ENCODE data around the gene LPCAT1.
A peak's percentile ranks its signal among the peaks of the same experiment; 100 is the strongest.

Gene LPCAT1

DNA sequence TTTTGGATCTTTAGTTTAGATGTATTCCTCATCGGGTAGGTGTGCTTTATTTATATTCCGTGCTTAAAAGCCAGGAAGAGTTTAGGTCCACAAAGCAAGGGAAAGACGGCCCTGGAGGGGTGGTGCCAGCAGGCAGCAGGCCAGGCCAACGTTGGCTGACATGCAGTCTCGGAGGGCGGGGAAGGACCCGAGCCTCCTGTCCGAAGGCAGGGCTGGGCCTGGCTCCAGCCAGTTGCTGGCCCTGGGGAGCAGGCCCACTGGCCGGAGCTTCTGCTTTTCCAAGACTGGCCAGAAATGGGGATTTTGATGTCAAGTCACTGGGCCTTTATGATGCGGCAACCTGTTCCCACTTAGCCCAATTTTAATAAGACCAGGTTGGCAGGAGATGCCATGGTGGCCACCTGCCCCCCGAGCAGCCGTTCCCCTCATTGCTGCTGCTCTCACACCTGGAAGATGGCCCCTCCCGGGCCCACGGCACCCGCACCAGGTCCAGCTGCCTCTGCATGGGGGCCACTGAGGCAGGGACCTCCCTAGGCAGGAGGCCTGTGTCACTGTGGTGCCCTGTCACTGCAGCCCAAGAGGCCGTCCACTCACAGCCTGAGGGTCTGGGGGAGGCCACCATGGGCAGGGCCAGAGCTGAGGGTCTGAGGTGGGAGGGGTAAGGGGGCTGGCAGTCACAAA is 23.2 kb downstream of the LPCAT1 start:
- H3K9me3 Mint-ChIP-seq: no peaks in the 10 kb centered on the region
- peaks cover 4% of the 10 kb centered on the region for H3K36me3 Mint-ChIP-seq
- no peaks in the 10 kb centered on the region for H3K27me3 Mint-ChIP-seq
- no peak for ATAC-seq (ENCODE audit: low read depth)
- H3K4me1 Mint-ChIP-seq: peaks cover 62% of the 10 kb centered on the region
- no peak for DNase-seq (ENCODE audit: low spot score in 2 of 2)
- H3K4me3 Mint-ChIP-seq: no peak overlapping the region
- peak overlapping the region; percentile 99 for H3K27ac Mint-ChIP-seq

DNA sequence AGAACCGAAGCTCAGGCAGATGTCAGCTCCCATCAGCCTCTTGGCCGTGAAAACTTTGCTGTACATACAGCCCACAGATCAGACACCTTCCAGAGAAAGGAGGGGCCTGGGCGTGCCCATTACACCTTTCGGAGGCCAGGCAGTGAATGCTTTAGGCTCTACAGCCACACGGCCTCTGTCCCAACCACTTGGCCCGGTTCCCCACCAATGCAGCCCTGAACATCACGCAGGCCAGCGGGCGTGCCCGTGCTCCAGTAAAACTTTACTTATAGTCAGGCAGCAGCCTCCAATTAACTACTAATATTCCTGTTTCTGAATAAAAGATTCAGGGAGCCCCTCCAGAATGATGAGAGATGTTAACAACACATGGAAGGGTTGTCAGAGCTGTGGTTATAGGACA is 23.9 kb downstream of the LPCAT1 start:
- Mint-ChIP-seq H3K4me3 (peak overlapping the region; percentile 33), H3K27ac (peak overlapping the region; percentile 99)

DNA sequence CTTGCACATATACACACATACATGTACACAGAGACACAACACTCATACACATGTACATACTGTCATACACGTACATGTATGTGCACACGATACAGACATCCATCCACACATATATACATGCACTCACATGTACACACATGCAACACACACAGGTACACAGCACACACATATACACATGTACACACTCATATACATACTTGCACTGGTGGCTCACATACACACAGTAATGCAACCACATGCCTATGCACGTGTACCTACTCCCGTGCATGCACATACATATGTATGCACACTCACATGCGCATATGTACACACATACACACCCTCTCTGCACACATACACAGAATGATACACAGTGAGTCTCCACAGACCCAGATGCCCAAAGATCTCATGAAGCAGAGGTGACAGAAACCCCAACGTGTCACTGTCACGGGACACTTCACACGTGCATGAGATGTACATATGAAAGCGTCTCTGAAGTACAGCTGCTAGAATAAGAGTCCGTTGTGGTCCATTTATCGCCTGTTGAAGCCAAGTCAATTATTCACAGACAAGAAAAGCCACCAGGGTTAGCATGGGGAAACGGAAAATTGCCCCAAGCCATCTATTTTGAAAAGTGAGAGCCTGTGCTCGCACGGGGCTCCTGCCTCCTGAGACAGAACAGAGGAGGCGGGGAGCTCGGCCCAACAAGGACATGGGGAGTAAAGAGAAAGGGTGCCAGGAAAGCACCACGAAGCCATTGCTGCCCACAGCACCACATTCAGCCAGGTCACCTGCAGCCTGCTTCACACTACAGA is 24.9 kb downstream of the LPCAT1 start:
- Mint-ChIP-seq H3K9me3 (no peaks in the 10 kb centered on the region), H3K4me1 (peaks cover 70% of the 10 kb centered on the region), H3K27ac (peak overlapping the region; percentile 99), H3K36me3 (peaks cover 4% of the 10 kb centered on the region), H3K4me3 (peak overlapping the region; percentile 6), H3K27me3 (no peaks in the 10 kb centered on the region)
- ATAC-seq (ENCODE audit: low read depth): peak; percentile 13
- DNase-seq (ENCODE audit: low spot score in 2 of 2): no peak

More for the DNA sequence above, 23.9 kb downstream of the LPCAT1 start:
- no peaks in the 10 kb centered on the region for H3K9me3 Mint-ChIP-seq
- H3K4me1 Mint-ChIP-seq: peaks cover 67% of the 10 kb centered on the region
- DNase-seq (ENCODE audit: low spot score in 2 of 2): no peak
- no peak for ATAC-seq (ENCODE audit: low read depth)
- H3K27me3 Mint-ChIP-seq: no peaks in the 10 kb centered on the region
- peaks cover 4% of the 10 kb centered on the region for H3K36me3 Mint-ChIP-seq

DNA sequence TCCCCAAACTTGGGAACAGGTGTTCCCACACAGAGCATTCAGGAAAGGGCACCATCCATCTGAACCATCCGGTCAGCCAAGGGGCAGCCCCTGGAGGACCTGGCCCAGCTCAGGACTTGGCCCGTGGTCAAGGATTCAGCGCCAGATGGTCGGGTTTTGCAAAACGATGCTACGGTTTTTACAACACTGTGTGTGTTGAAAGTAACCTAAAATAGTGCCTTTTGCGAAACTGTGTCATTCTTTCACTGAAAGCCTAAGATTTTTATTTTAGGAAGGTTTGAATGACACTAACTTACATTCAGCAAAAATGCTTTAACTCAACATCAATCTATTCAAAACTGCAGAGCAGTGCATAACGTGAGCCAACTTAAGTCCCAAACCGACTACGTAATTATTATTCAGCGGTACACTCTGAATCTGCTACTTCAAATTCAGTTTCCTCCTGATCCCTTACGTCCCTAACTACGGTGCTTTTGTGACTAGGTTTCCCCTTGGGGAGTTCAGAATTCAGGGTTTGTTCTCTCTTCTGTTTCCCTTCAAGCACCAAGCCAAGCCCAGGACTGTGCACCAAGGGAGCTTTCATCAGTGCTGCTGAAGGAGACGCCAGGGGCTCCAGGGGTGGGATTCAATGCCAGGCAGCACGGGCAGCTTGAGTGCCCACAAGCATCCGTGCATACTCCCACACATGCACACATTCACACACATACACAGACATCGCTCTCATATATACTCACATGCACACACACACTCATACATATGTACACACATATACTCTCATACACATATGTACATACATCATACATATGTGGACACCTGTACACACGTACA is 25.8 kb downstream of the LPCAT1 start:
- Mint-ChIP-seq H3K27me3 (no peaks in the 10 kb centered on the region), H3K4me1 (peaks cover 71% of the 10 kb centered on the region), H3K36me3 (peaks cover 4% of the 10 kb centered on the region), H3K9me3 (no peaks in the 10 kb centered on the region), H3K27ac (peak overlapping the region; percentile 99), H3K4me3 (peak overlapping the region; percentile 6)
- DNase-seq (ENCODE audit: low spot score in 2 of 2): no peak
- peak; percentile 4 for ATAC-seq (ENCODE audit: low read depth)

DNA sequence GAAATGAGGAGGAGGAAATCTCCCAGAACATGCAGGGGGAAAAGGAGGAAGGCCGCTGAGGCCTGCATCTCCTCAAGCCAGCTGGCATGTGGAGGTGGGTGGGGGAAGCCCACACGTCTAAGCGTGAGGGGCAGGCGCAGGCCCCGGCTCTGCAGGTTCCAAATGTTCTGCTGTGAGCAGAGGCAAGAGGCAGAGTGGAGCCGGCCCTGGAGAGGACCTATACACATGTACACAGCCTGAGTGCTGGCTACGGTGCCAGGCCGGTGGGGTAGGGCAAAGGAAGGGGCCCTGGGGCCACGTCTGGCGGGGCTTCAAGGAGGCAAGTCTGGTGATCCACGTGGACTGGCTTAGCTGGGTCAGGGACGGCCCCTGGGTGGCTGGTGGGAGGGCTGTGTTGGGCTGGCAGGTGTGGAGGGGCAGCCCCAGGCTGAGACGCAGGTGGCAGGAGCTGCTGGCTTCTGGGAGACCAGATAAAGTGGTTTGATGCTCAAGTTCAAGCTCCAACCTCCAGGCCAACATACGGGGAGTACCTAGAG is 26.4 kb downstream of the LPCAT1 start:
- peaks cover 73% of the 10 kb centered on the region for H3K4me1 Mint-ChIP-seq
- no peak for DNase-seq (ENCODE audit: low spot score in 2 of 2)
- peak overlapping the region; percentile 21 for H3K4me3 Mint-ChIP-seq
- ATAC-seq (ENCODE audit: low read depth): peak; percentile 3
- H3K36me3 Mint-ChIP-seq: peaks cover 4% of the 10 kb centered on the region
- no peaks in the 10 kb centered on the region for H3K9me3 Mint-ChIP-seq
- H3K27me3 Mint-ChIP-seq: no peaks in the 10 kb centered on the region
- H3K27ac Mint-ChIP-seq: peak overlapping the region; percentile 99

DNA sequence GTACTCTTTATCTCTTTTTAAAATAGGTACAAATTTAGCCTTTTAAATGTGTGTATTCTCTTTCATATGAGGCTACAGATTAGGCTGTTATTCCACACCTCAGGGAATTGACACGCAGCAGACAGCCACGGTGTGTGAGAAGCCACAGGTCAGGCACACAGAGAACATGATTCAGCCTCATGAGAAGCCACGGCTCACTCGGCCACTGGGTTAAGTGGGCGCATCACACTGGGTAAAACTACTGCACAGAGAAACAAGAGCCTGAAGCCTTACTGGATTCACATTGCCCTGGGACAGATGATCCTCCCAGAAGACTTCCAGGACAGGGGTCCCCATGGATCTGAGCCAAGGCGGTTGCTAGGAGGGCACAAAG is 28.2 kb downstream of the LPCAT1 start:
- Mint-ChIP-seq H3K9me3 (no peaks in the 10 kb centered on the region), H3K27me3 (no peaks in the 10 kb centered on the region), H3K36me3 (peaks cover 10% of the 10 kb centered on the region), H3K27ac (peak overlapping the region; percentile 99), H3K4me1 (peaks cover 72% of the 10 kb centered on the region), H3K4me3 (peak overlapping the region; percentile 90)
- DNase-seq (ENCODE audit: low spot score in 2 of 2) (no peak), ATAC-seq (ENCODE audit: low read depth) (no peak)

DNA sequence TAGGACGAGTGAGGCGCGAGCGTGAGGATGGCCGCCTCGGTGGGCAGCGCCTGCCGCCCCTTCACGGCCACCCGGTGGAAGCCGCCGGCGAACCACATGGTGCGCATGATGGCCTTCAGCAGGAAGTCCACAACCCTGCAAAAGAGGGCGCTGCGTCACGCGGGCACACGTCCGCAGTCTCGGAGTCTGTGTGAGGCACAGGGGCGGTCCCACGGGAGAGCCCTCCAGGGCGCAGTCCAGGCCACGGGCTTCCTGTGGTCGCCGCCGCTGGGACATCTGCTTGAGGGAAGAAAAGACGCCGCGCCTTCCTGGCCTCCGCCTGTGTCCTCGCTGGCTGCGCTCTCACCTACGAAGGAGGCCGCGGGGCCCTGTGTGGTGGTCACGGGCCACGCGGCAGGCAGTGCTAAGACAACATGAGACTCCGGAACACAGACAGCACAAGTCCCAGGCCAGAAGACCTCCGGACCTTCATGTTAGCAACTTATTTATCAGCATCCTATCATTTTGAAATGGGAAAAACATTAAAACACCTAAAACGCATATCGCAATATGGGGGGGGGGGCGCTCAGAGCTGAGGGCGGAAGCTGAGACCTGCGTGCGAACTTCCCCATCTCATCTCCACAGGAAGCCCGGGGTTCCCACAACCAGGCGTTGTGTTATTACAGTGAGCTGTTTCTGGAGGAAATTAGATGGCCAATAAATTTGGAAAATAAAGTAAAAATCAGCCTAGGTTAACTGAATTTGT is 28.8 kb downstream of the LPCAT1 start:
- DNase-seq (ENCODE audit: low spot score in 2 of 2) (peak; percentile 69 to 76), ATAC-seq (ENCODE audit: low read depth) (peak; percentile 63)
- Mint-ChIP-seq H3K4me3 (peak overlapping the region; percentile 90), H3K27me3 (no peaks in the 10 kb centered on the region), H3K36me3 (peaks cover 8% of the 10 kb centered on the region), H3K27ac (peak overlapping the region; percentile 99), H3K9me3 (no peaks in the 10 kb centered on the region), H3K4me1 (peaks cover 76% of the 10 kb centered on the region)

DNA sequence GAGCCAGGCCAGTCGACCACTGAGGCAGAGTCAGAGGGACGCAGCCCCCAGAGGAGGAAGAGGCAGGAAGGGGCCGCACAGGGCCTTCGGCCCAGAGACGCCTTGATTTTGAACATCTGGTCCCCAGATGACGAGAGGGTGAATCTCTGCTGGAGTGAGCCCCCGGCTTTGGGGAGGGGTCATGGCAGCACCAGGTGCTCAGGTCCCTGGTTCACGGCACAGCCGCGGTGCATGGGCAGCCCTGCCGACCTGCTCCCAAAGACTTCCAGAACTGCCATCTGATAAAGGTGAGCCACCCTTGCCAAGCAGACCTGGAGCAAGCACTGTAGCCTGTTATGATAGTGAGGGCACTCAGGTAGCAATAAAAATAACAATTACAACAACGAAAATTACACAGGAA is 29.8 kb downstream of the LPCAT1 start:
- H3K4me1 Mint-ChIP-seq: peaks cover 78% of the 10 kb centered on the region
- H3K27ac Mint-ChIP-seq: peak overlapping the region; percentile 99

DNA sequence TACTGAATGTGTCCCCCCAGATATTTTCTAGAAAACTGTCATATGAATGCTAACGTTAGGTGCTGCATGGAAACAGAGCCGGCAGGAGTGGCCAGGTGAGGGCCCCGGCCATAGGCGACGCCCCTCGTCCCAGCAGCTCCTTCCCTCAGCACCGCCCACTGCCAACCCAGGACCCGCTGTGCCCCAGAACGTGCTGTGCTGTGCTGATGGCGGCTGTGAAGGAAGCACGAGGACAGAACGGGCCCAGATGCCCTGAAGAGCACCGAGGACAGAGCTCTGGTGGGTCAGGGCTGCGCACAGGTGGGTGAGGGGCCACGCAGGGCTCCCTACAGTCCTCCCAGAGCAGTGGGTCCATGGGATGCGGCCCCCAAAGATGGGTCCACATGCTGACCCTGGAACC is 30.3 kb downstream of the LPCAT1 start:
- Mint-ChIP-seq H3K4me1 (peaks cover 78% of the 10 kb centered on the region), H3K4me3 (peak overlapping the region; percentile 90), H3K27me3 (no peaks in the 10 kb centered on the region), H3K27ac (peak overlapping the region; percentile 99), H3K9me3 (no peaks in the 10 kb centered on the region), H3K36me3 (peaks cover 11% of the 10 kb centered on the region)
- DNase-seq (ENCODE audit: low spot score in 2 of 2) (no peak), ATAC-seq (ENCODE audit: low read depth) (no peak)

More for the DNA sequence above, 29.8 kb downstream of the LPCAT1 start:
- ATAC-seq (ENCODE audit: low read depth) (no peak), DNase-seq (ENCODE audit: low spot score in 2 of 2) (no peak)
- H3K36me3 Mint-ChIP-seq: peaks cover 8% of the 10 kb centered on the region
- H3K9me3 Mint-ChIP-seq: no peaks in the 10 kb centered on the region
- H3K27me3 Mint-ChIP-seq: no peaks in the 10 kb centered on the region
- peak overlapping the region; percentile 90 for H3K4me3 Mint-ChIP-seq

DNA sequence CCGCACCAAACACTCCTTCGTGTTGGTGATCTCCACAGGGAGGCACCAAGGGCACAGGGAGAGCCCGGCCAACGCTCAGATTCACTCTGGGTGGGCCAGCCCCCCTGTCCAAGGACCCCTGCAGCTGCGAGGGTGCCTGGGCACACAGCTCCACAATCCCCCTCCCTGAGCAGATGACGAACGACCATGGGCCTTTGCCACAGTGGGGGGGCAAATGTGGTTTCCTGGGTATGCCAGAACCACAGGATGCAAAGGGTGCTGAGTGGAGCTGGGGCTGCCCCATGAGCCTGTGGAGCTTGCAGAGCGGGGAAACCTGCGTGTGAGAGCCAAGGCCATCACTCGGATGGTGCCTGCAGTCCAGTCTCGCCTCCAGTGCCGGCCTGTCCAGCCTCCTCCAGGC is 31.0 kb downstream of the LPCAT1 start:
- peak overlapping the region; percentile 90 for H3K4me3 Mint-ChIP-seq
- peaks cover 13% of the 10 kb centered on the region for H3K36me3 Mint-ChIP-seq
- DNase-seq (ENCODE audit: low spot score in 2 of 2): no peak
- peaks cover 77% of the 10 kb centered on the region for H3K4me1 Mint-ChIP-seq
- no peaks in the 10 kb centered on the region for H3K27me3 Mint-ChIP-seq
- no peaks in the 10 kb centered on the region for H3K9me3 Mint-ChIP-seq
- peak overlapping the region; percentile 99 for H3K27ac Mint-ChIP-seq
- ATAC-seq (ENCODE audit: low read depth): peak; percentile 6

DNA sequence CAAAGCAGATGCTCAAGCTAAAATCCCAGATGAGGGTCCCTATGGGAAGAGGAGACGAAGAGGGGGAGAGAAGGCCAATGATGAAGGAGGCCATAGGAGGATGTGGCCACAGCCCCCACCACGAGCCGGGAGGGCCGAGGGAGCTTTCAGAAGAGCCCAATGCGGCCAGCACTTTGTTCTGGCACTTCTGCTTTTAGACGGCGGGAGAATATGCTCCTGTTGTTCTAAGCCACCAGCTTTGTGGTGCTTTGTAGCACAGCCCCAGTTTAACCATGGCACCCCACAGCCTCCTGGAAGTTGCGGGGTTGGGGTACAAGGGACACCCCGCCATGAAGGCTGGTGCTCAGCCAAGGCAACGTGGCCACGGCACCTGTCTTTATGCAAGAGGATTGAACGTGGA is 33.4 kb downstream of the LPCAT1 start:
- peak overlapping the region; percentile 99 for H3K27ac Mint-ChIP-seq
- H3K9me3 Mint-ChIP-seq: no peaks in the 10 kb centered on the region
- no peaks in the 10 kb centered on the region for H3K27me3 Mint-ChIP-seq
- H3K36me3 Mint-ChIP-seq: peaks cover 23% of the 10 kb centered on the region
- ATAC-seq (ENCODE audit: low read depth): peak; percentile 24
- peak overlapping the region; percentile 64 for H3K4me3 Mint-ChIP-seq
- peaks cover 71% of the 10 kb centered on the region for H3K4me1 Mint-ChIP-seq
- DNase-seq (ENCODE audit: low spot score in 2 of 2): no peak

DNA sequence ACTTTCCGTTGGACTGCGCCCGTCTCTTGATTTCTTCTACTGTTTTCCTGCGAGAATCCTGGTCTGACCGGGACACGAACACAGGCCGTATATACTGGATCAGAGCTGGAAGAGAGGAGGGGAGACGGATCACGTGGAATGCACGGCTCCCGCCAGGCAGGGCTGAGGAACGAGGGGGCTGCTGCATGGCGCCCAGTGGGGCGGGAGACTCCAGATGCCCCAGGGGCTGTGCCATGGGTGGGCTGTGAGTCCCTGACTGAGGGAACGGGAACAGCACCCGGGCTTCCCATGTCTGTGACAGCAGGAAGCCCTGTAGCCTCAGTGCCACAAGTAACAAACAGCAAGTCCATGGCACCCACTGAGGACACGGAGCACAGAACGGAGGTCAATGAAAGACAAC is 34.0 kb downstream of the LPCAT1 start:
- DNase-seq (ENCODE audit: low spot score in 2 of 2) (no peak), ATAC-seq (ENCODE audit: low read depth) (no peak)
- Mint-ChIP-seq H3K36me3 (peaks cover 23% of the 10 kb centered on the region), H3K4me1 (peaks cover 71% of the 10 kb centered on the region), H3K27me3 (no peaks in the 10 kb centered on the region), H3K9me3 (no peaks in the 10 kb centered on the region), H3K27ac (peak overlapping the region; percentile 99), H3K4me3 (peak overlapping the region; percentile 64)
